Measurements from ENCODE around the gene FAM83C.
"Not testable (repeated sequence)": the region's sequence is repeated elsewhere in the genome, so short reads cannot be mapped to it uniquely, and the experiment has no call there.

Gene FAM83C

DNA sequence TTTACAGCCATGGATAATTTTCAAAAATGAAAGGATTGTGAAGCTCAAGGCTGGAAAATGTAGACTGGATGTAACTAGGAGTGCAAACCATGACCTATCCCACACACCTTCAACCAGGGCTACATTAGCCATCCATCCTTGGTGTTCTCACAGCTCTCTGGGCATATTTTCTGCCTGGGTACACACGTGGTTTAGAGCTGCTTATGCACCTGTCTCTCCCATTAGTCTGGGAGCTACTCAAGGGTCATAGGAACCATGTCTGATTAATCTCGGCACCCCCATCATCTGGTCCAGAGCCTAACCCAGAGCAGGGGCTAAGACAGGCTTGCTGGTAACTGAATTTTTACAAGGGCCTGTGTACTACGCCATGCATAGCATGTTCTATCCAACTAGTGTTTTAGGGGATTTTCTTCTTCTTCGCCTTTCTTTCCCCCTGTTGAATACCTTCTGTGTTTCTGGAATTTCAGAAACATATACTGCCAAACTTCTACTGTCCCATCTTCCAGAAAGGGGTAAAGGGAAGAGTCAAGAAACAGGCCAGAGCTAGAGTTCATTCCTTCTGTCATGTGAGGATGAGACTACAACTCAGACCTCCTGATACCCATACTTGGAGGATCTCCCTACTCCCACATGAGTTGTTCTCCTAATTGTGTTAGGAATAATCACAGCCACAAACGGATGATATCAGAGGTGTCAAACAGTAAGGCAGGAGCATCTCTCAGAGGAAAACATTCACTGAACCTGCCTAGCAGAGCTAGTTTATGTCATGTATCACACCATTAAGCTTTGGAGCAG, 25.4 kb upstream of the FAM83C start:
- DNase-seq: no peak

DNA sequence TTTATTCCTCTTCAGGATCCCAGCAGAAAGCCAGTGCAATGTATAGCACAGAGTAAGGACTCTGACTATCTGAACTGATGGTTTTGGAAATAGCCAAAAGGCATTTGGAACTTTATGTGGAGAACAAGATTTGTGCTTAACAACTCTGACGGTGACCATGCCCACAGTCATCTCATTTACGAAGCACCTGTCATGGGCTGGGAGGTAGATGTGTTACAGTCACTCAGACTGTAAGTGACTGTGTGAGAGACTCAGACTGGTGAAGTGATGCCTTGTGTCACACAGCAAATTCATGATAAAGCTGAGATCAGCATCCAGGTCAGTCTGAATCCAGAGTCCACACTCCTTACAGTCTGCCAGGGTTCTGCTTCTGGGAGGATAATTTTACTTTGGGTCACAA, 23.9 kb upstream of the FAM83C start:
- DNase-seq: no peak

DNA sequence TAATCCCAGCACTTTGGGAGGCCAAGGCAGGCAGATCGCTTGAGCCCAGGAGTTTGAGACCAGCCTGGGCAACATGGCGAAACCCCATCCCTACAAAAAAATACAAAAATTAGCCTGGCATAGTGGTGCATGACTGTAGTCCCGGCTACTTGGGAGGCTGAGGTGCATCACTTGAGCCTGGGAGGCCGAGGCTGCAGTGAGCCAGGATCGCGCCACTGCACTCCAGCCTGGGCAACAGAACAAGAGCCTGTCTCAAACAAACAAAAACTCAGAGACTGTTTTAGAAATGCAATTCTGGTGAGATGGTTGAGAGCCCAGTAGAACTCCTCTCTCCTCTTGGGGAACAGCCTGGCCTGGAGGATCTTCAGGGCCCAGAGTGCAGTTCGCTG, 23.4 kb upstream of the FAM83C start:
- DNase-seq: not testable (repeated sequence)

DNA sequence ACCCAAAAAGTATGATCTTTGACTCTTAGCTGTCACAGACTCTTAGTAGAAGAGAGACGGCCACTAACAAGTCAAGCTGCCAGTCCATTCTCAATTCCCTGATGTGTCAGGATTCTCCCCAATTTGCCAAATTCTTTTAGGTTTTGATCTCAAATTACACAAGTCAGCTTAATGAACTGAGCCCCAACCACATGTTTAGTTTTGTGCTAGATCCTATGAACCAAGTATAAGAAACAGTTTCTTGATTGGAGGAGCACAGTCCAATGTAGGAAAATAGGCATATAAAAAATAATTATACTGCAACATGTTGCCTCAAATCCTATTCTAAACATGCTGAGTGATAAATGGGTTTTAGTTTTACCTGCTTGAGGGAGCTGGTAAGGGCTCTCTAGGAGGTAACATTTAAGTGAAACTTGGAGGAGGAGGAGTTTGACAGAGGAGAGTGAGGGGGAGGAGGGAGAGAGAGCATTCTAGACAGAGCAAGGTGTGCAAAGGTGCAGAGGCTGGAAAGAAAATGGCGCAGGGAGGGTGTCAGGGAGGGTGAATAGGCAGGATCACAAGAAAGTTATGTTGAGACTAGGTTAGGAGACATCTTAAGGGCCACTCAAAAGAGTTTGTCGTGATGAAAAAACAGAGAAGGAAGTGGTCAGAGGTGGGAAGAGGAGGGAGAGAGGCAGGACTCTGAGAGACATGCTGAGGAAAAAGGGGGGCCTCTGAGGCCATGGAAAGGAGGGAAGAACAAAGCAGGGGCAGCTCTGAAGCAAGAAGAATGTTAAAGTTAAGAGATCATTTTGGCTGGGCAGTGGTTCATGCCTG, 22.8 kb upstream of the FAM83C start:
- no peak for DNase-seq

DNA sequence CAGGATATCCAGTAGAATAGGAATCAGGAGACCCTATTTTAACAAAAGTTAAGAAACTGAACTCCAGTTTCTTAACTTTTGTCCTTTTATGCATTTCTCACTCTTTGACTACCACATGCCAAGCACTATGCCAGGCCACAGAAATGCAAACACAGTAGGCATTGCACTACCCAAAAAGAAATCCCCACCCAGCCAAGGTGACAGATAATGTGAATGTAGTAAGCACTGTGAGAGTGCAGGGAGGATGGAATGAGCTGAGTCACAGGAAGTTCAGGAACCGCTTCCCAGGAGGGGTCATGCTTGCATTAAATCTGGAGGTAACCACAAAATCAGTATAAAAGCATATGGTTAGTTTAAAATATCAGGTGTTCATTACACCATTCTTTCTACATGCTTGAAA, 20.1 kb upstream of the FAM83C start:
- DNase-seq: no peak

DNA sequence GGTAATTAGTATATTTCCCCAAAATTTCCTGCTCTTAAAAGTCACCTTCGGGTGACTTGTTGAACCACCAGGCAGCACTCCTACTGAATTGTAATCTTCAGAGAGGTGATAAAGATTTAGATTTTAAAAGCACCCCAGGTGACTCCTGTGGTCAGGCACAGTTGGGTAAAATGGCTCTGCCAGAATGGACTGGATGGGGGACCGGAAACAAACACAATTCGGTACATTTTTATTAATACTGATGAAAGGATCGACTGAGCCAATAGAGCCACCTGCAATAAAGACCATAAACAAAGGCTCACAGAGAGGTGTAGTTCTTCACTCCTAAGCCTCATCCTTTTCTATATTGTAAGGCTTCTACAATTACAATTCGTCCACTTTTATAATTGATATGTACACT, 19.6 kb upstream of the FAM83C start:
- DNase-seq: no peak

DNA sequence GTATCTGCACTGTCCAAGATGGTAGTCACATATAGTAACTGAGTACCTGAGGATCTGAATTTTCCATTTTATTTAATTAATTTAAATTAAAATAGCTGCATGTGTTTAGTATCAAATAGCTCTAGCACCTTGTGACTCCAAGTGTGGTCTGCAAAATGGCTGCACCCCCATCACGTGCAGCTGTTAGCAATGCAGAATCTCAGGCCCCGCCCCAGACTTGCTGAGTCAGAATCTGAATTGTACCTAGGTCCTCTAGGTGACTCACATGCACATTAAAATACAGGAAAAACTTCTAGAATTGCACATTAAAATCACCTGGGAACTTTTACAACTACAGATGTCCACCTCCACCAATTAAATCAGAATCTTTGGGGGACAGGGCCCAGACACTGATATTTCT, 19.2 kb upstream of the FAM83C start:
- DNase-seq: peak; percentile 75

DNA sequence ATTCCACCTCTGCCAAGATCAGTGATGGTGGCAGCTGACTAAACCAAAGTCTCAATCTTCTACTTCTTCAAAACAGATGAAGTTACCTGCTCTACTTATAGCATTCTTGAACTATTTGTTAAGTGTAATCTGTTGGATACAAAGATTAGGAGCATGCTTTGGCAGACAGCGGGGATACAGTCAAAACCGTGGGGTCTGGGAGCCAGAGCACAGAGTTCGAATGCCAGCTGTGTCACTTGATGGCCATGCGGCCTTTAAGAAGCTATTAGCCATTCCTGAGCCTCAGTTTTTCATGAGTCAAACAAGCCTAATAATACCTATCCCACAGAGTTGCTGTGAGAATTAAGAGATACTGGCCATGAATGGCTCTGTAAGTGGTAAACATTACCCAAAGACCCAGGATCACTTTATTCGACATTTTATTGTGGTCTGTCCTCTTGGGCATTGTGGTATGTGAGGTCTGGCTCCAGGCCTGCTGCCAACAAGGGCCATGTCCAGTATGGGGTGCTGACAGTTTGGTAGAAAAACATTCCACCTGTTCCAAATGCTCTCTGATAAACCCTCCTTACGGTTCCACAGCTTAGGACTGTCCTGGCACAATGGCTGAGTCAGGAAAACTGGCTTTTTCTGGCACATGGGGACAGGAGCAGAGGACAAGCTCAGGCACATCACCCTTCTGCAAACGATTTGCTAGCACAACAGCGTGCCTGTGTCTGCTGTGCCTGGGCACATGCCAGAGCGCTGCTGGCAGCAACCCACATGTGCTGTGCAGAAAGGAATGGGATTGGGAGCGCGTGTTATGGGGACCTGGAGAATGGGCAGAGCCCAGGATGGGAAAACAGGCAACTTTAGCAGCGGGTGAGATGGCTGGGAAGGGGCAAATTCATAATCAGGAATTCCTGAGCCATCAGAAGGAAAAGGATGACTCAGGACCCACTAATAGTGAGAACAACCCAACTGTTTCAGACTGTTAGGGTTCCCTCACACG, 15.7 kb upstream of the FAM83C start:
- no peak for DNase-seq

DNA sequence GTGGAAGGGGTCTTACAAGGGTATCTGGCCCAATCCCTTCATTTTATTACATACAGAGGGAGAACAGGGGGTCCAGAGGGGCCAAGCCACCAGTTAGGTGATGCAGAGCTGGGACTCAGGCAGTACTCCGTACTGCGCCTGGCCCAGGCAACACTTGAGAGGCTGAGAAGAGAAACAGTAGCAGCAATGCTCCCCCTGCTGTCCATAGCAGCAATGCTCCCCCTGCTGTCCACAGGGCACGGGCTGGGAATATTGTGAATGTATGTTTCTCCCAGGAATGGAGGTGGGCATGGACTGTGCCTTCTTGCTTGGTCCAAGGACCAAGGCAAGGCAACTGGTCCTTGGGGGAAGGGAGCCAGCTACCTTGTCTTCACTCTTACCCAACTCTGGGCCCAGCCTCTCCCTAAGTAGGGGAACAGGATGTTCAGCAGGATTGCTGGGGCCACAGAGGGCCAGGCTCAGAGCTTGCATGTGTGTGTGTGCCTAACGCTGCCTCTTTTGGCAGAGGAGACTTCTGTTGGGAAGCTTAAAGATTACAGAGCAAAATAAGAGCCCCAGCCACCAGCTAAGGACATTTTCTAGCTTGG, 14.8 kb upstream of the FAM83C start:
- DNase-seq: peak; percentile 30

DNA sequence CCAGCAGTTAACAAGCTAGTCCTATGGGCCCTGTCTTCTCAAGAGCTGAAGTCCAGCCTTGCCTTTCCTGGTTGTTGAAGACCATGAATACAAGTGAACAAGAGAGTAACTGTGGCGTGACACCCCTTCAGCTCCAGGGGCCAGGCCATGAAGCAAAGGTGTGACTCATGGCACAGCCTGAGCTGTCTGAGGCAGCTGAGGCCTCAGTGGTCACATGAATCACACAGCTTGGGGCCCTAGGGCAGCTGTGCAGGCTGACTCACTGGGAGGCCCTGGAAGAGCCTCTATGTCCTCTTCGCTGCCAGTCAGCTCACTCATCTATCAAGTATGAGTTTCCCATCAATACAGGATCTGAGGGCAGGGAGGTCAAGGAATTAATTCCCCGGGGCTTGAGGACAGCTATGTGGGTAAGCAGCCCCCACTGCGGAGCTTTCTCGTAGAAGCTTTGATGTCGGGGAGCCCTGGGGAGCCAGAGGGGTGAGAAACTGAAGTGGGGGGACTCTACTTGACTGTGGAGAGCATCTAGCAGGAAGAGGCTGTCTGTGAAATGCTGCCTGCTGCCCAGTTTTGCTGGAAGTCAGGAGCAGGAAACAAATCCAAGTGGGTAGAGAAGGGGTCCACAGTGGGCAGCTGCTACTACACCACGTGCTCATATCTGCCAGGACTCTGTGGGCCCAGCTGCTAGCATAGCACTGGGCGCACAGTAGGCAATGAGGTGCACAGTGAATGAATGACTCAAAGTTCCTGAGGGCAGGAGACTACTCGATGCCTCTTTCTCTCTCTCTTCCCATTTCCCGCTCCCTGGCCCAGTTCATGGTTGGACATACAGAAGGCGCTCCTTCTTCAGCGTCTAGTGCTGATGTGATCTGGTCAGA, 13.7 kb upstream of the FAM83C start:
- peak; percentile 81 for DNase-seq

DNA sequence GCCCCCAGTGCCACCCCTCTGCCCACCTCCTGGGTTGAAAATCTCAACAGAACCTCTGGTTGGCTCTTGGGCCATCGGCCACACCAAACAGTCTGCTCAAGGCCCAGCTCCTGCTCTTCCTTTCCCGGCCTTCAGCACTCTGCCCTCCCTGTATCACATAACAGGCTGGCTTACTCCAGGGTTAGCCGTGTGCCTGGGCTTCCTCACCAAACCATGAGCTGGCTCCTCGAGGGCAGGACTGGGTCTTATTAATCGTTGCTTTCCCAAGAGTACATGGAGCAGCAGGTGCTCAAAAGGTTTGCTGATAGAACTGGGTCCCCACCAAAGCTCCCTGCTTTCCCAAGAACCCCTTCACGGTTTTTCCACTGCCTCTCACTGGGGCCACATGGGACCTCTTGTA, 12.7 kb upstream of the FAM83C start:
- no peak for DNase-seq

DNA sequence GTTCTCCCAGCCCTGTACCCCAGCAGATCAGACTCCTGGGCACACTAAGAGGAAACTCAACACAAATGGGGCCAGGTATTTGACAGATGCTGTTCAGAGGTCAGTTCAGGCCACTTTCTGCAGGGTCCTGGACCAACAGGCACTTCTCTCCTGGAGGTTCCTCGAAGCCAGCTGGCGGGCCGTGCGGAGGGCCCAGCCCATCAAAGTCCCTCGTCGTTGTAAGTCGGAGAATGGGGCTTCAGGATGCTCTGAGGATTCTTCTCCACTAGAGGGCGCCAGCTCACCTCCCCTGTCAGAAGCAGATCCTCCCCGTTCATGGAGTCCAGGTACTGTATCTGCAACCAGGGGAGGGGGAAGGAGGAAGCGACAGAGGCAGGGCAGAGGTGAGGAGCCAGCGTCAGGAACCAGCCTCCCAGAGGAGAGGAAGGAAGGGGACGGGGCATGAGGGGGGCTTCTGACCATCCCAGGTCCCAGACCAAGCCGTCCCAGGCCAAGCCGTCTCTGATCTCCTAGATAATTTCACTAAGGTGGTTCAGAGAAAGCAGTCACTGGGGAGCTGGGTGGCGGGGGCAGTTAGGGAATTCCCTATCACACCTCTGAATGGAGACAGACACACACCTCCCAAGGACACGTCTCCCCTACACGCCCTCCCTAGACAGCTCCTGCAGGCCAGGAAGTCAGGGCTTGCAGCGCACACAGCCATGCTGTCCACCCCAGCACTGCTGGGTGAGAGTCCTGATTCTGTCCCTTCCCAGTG, 11.7 kb upstream of the FAM83C start:
- DNase-seq: peak; percentile 85

DNA sequence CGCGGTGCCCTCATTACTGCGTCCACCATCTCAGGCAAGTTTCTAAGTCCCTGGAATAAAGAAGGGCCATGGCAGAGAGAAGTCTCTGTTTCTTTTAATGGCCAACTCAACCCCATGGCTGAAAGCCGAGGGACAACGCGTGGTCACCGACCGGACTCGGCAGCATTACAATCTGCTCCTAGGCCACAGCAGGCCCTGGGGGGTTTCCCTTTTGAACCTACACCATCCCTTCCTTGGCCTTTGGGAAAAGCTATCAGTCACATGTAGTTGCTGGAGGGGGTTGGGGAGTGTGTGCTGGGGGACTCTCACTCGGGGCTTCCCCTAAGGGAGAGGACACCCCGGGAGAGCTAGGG, 11.1 kb upstream of the FAM83C start:
- no peak for DNase-seq

DNA sequence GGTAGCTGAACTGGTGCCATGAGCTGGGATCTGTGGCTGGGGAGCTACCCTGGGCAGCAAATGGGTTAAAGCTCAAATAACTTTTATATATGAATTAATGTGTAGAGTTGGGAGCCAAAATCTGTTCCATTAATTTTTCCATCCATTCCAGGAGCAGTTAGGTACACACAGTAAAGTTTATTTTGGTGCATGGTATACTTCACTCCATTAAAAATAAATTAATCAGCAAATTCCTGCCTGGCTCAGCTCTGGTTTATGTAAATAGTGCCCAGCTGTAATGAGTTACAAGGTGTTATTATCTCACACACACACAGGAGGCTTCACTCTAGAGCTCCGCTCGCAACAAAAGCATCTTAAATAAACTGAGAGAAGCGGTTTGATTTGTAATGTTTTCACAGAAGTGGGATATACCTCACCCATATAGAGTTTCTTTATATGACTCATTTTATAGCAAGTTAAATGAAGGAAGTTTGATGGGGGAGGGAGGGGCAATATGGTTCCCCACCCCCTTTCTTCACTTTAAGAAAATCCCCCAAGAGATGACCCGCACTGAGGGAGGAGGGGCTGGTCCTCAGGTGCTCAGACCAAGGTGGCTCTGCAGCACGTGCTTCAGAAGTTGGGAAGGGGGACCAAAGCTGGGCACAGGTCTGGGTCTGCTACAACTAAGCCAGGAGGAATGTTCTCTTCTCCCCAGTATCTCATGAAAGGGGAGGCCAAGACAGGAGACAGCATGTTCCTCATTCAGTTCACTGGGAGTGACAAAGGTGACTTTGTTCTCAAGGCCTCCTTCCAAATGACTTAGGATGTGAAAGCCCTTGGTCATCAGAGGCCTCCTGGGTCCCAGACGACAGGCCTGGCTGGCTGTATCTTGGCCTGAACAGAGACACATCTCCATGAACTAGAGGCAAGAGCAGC, 10.5 kb upstream of the FAM83C start:
- DNase-seq: no peak

DNA sequence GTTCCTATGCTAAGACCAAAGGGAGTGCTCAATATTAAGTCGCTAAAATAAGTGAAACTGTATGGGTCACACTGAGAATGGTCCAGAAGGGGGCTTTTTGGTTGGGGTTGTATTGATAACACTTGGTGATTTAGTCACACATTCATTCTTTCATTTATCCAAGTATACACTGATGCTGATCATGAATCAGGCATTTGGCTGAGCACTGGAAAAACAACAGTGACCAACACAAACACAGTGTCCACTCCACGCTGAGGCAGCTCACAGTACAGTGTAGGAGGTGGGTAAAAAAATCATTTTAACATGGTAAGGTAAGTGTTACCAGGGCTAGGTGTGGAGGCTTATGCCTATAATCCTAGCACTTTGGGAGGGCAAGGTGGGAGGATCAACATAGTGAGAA, 9.2 kb upstream of the FAM83C start:
- DNase-seq: no peak

DNA sequence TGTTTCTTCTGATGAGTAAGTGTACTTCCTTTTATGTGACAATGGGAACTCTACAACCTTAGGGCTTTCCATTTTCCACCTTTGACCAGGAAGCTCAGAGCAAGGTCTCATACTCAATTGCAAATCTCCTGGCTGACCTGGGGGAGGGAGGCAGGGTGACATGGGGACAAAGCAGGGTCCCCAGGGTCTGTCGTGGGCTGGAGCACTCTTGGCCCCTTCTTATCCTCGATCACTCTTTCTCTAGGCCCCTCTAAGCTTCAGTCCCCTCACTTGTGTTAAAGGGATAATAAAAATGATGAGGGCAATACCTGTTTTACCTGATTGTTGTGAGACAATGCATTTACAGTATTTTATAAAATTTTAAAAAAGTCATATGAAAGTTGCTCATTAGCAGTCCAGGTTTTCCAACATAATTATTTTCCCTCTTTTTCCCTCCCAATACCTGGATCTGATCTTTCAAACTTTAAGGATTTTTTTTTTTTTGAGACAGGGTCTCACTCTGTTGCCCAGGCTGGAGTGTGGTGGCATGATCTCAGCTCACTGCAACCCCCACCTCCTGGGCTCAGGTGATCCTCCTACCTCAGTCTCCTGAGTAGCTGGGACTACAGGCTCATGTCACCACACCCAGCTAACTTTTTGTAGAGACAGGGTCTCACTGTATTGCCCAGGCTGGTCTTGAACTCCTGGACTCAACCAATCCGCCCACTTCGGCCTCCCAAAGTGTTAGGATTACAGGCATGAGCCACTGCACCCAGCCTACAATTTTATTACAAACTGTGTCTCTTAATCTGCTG, 8.4 kb upstream of the FAM83C start:
- no peak for DNase-seq

DNA sequence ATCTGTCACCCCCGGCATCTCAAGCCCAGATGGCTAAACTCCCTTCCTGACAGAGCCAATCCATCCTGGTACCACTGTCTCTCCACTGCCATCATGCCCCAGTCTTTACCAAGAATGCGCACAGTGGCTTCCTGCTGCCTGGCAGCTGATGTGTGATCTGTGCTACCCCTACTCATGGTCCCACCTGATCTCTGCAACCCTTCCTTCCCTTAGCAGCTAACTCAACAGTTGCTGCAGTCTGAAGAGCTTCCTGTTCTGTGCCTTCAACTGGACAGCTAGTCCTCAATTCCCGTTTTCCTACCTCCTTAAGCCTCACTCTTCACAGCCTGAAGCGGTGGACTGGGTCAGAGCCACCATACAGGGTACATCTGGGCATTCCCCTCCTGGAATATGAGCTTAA, 7.6 kb upstream of the FAM83C start:
- no peak for DNase-seq

DNA sequence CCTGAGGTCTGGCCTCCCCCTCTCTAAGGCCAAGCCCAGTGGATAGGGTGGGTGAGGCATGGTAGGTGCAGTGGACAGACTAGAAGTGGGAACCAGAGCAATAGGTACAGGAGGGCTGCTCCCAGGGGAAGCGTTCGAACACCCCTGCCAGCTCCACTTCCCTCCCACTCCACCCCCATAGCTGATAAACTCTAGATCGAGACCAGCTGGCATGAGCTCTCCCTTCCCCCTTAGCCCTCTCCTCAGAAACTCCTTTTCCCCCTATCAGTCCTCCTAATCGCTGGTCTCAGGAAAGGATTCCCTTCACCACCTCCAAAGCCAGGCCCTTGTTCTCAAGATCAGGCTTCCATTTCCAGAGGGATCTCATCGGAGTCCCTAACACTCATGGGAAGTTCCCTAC, 6.0 kb upstream of the FAM83C start:
- DNase-seq: no peak

DNA sequence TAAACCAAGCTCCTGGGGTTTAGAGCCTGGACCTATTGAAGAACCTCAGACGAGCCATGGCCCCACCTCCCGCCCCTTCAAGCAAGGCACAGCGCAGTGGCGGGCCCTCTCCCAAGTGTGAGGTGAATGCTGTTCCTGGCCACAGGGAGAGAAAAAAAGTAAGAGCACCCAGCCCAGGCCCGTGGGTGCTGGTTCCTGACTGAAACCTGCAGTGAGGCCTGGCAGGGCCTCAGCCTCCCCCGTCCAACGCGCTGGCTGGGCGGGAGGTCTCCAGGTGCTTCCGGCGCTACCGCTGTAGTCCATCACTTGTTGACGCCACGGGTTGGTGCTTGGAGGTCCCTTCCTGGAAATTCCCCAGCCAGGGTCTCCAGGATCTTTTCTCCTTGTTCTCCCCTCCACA, 5.5 kb upstream of the FAM83C start:
- no peak for DNase-seq
